Tibial nerve (tissue), 4 donors: Measurements from ENCODE around the gene BRCC3. TPM values are rescaled to one million over a fixed set of nuclear protein-coding genes. Genes with fewer than 3 reads are reported as not detected.

Experiments
- total RNA-seq, 4 donors: library from RNA; depleted of rRNA; stranded (reverse); fragments of >200 nt; gene quantifications; one replicate each; pipeline ENCODE4 v1.1.0, GENCODE V29; 2016

BRCC3 gene
- total RNA-seq, 4 donors from 2014 or later = 6.9 to 17.7 (median 11.5) TPM

Other genes starting within 250 kb of the BRCC3 start
- not detected for gene SMIM9, start 236.8 kb upstream of the BRCC3 start, total RNA-seq
- gene F8A1, start 185.2 kb upstream of the BRCC3 start, total RNA-seq = 10 to 100 TPM in 3 of 4 donors, 1 to 10 TPM in 1; 5.5 to 27.3 (median 13.6) TPM
- gene F8, start 48.8 kb upstream of the BRCC3 start, total RNA-seq = 10 to 100 TPM in 3 of 4 donors, 1 to 10 TPM in 1; 7.2 to 28.4 (median 14.6) TPM
- gene FUNDC2, start 44.7 kb upstream of the BRCC3 start, total RNA-seq = 10 to 100 TPM; 40.2 to 83.3 (median 59.8) TPM
- 10 to 100 TPM; 22.2 to 27.0 (median 23.7) TPM for gene CMC4, start 372 bp upstream of the BRCC3 start, total RNA-seq
- gene MTCP1, start 372 bp upstream of the BRCC3 start, total RNA-seq = 1 to 10 TPM; 2.7 to 5.3 (median 2.8) TPM
- 10 to 100 TPM; 23.9 to 35.4 (median 29.6) TPM for gene VBP1, start 145.0 kb downstream of the BRCC3 start, total RNA-seq
- gene RAB39B, start 193.0 kb downstream of the BRCC3 start, total RNA-seq = 1 to 10 TPM in 1 of 4 donors, under 1 TPM in 3; 0.22 to 1.8 (median 0.87) TPM